NB4 (cell line): ENCODE measurements around the gene EIF4G3.

Experiments used
- MAX ChIP-seq: IDR thresholded peaks from 2 replicates; pipeline ENCODE4 v1.6.1; 2011; ENCODE audit warnings: low read depth, low read length
- POLR2A ChIP-seq: IDR thresholded peaks from 2 replicates; pipeline ENCODE4 v1.6.1; 2011; ENCODE audit warnings: mild to moderate bottlenecking; ENCODE audit not compliant: insufficient read length; ENCODE audit errors: extremely low read depth

- TF ChIP-seq POLR2A (no peak), MAX (no peak)
Observed at GRCh38 chr1:20840731-20841130, 336.0 kb downstream of the EIF4G3 start.
